HG03103 (cell line): Measurements from ENCODE around the gene TRMU.

Experiments used
- ATAC-seq: cut with Tn5 transposase; IDR thresholded peaks from one replicate; pipeline ENCODE4 v1.9.1; 2021; ENCODE audit warnings: low read depth; ENCODE audit not compliant: unreplicated experiment

TRMU gene

GRCh38 chr22:46366801-46367706, 31.5 kb downstream of the TRMU start:
- no peak for ATAC-seq

DNA sequence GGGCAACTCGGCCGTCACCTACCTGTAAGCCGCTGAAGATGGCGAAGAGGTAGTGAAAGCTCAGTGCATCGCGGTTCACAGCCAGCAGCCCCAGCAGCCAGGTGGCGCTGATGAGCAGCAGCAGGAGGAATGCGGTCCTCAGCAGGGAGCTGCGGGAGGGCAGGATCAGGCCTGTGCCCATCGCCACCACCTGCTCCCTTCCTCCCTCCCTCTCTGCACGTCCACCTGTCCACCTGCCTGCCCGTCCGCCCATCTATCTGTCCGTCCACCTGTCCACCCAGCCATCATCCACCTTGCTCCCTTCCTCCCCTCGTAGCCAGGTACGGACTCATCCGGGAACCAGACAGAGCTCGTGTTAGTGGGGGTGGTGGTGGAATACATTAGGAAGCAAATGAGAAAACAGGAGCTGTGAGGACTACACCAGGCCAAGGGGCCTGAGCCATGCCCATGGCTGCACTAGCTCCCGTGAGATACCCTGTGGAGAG, 32.2 kb downstream of the TRMU start:
- no peak for ATAC-seq

DNA sequence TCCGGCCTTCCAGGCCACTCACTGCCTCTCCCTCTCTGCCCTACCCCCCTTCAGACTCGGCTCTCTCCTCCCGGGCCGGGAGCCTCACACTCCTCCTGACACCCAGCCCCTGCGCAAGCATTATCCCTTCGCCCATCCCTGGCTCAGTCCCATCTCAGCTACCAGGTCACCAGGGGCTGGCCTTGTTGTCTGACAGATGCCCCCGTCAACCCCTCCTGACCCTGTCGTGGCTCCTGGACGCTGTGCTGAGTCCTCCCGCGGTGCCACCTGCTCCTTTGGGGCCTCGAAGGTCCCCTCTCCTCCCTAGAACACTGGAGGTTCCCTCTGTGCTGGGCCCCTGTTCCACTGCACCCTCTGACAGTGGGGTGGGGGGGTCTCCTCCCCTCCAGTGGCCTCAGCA, 32.9 kb downstream of the TRMU start:
- no peak for ATAC-seq

DNA sequence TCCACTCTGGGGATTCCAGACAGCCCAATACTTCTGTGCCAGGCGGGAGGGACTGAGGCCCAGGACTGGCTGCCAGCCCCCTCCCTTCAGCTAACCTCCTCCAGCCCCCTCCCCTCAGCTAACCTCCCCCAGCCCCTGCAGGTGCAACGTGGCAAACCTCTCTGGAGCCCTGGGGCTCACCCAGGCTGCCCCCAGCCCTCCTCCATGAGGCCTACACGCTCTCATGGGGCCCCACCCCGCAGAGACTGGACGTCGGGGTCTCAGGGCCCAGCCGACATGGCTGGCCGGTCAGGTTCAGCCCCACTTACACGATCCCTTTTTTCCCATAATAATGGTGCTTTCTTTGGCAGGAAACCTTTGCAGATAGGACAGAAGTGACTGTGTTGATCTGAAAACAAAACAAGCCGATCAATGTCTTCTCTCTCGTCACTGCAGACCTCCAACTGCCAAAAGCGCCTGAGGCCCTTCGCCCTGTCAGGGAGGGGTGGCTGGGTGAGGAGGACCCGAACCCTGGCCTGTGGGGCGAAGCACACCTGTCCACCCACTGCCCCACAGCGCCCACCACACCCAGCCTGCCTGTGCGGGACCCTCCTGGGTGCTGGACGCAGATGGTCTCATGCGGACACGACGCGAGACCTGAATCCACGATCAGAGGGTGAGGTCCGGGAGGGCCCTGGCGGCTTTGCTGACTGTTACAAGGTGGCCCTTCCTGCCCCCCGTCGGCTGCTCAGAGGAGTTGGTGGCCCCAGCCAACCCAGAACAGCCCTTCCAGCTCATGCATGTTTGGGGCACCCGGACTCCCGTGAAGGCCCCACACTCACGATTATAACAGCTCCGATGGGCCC, 33.6 kb downstream of the TRMU start:
- ATAC-seq = no peak

- no peak for ATAC-seq
These were observed 34.4 kb downstream of the TRMU start for GRCh38 chr22:46369716-46370583.

DNA sequence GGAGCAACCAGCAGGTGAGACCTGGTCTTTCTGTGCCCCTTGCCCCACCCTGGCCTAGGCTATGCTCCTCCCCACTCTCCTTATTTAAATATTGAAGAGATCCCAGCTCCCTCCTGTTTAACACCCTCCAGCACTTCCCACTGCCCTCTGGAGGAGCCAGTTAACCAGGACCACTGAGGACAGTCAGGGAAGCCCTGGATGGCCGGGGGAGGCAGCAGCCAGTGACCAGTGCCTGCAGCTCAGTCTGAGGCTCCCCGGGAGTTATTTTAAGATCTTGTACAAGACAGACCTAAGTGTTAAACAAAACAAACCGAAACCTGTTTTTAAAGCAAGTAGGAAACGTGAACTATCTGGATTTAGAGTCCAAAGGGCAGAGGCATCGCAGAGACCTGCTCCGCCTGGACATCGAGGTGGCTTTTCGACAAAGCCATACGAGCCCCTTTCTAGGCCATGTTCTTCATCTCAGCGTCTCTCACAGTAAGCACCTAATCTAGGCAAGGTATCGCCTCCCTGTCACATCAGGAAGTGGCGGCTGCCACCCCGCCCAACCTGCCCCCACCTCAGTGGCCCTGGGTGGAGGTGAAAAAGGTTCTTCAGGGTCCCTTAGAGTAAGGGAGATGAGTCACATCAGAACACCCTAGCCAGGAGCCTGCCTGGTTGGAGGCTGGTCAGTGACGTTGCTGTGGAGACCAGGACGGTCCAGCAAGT, 35.2 kb downstream of the TRMU start:
- no peak for ATAC-seq

GRCh38 chr22:46371623-46372226, 36.2 kb downstream of the TRMU start:
- ATAC-seq = no peak

GRCh38 chr22:46372686-46373085, 37.2 kb downstream of the TRMU start:
- no peak for ATAC-seq

DNA sequence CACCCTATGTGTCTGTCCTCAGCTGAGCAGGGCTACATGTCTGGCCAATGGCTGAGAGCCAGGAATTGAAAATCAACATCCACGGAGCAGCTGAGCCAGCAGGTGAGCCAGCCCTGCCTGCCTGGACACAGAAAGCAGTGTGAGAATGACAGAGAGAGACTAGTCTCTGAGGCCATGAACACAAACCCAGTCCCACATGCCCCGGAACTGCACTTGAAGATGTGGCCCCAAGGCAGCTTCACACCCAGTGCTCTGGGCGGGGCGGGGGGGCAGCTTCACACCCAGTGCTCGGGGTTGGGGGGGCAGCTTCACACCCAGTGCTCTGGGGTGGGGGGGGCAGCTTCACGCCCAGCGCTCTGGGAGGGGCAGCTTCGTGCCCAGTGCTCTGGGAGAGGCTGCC, 37.6 kb downstream of the TRMU start:
- ATAC-seq = no peak

GRCh38 chr22:46373921-46374662, 38.6 kb downstream of the TRMU start:
- no peak for ATAC-seq

- no peak for ATAC-seq
These were observed 39.4 kb downstream of the TRMU start for GRCh38 chr22:46374663-46375474.

- ATAC-seq = no peak
These were observed 40.6 kb downstream of the TRMU start for GRCh38 chr22:46376111-46376510.

GRCh38 chr22:46376908-46377524, 41.5 kb downstream of the TRMU start:
- no peak for ATAC-seq

GRCh38 chr22:46377525-46378425, 42.3 kb downstream of the TRMU start:
- ATAC-seq = no peak

- no peak for ATAC-seq
These were observed 43.0 kb downstream of the TRMU start for GRCh38 chr22:46378426-46379065.
